Activated T-helper 17 cell treated with anti-CD3 and anti-CD28 coated beads, Interleukin-2, amount 50 U/mL, for 72 hours (primary cell): Measurements from ENCODE around the gene RPS25. TPM values are rescaled to one million over a fixed set of nuclear protein-coding genes. Genes with fewer than 3 reads are reported as not detected.
"Not testable (repeated sequence)": the region's sequence is repeated elsewhere in the genome, so short reads cannot be mapped to it uniquely, and the experiment has no call there.

Source experiments
- ATAC-seq: fragments of 150-1000 bp; cut with Tn5 transposase; replicated peaks from 2 replicates; pipeline ENCODE4 v1.10.0; 2021; ENCODE audit warnings: mild to moderate bottlenecking, moderate library complexity
- H3K27ac Mint-ChIP-seq: one replicate; pipeline ENCODE4 v1.8.0; 2022; ENCODE audit warnings: mixed read lengths
- H3K27me3 Mint-ChIP-seq: one replicate; pipeline ENCODE4 v1.8.0; 2022; ENCODE audit warnings: mixed read lengths
- H3K36me3 Mint-ChIP-seq: one replicate; pipeline ENCODE4 v1.8.0; 2022; ENCODE audit warnings: low read depth, mild to moderate bottlenecking, mixed read lengths
- H3K4me1 Mint-ChIP-seq: one replicate; pipeline ENCODE4 v1.8.0; 2022; ENCODE audit warnings: mixed read lengths
- H3K4me3 Mint-ChIP-seq: one replicate; pipeline ENCODE4 v1.8.0; 2022; ENCODE audit warnings: mild to moderate bottlenecking, mixed read lengths
- H3K9me3 Mint-ChIP-seq: one replicate; pipeline ENCODE4 v1.8.0; 2022; ENCODE audit warnings: mixed read lengths
- total RNA-seq, 2 donors: library from RNA; stranded (reverse); gene quantifications; one replicate each; pipeline ENCODE4 v1.2.3, GENCODE V29; 2022

The RPS25 gene
- total RNA-seq, 2 donors from 2014 or later, result 1,597 to 2,232 TPM

DNA sequence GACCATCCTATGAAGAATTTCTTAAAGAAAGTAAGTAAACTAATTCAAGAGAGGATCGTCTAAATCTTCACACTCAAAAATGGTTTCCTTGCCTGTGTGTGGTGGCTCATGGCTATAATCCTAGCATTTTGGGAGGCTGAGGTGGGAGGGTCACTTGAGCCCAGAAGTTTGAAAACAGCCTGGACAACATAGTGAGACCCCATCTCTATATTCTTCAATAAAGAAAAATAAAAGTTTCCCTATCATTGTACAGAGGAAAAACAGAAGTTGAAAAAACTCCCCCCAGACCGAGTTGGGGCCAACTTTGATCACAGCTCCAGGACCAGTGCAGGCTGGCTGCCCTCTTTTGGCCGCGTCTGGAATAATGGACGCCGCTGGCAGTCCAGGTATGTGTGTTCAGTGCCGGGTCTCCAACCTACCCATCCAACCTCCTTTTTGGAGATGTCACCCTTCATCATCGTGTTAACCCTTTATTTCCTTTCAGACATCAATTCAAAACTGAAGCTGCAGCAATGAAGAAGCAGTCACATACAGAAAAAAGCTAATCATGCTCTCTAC is 3.0 kb downstream of the RPS25 start:
- Mint-ChIP-seq H3K36me3 (peaks cover 90% of the 10 kb centered on the region), H3K27me3 (no peaks in the 10 kb centered on the region), H3K4me3 (peak overlapping the region; percentile 91), H3K9me3 (no peaks in the 10 kb centered on the region), H3K27ac (peak overlapping the region; percentile 61), H3K4me1 (peaks cover 17% of the 10 kb centered on the region)
- no peak for ATAC-seq

GRCh38 chr11:119014209-119014924 is 3.8 kb downstream of the RPS25 start:
- peaks cover 13% of the 10 kb centered on the region for H3K4me1 Mint-ChIP-seq
- H3K36me3 Mint-ChIP-seq, result peaks cover 90% of the 10 kb centered on the region
- no peaks in the 10 kb centered on the region for H3K27me3 Mint-ChIP-seq
- ATAC-seq, result no peak
- peak overlapping the region; percentile 28 for H3K4me3 Mint-ChIP-seq
- H3K27ac Mint-ChIP-seq, result peak overlapping the region; percentile 33
- no peaks in the 10 kb centered on the region for H3K9me3 Mint-ChIP-seq

- peaks cover 13% of the 10 kb centered on the region for H3K4me1 Mint-ChIP-seq
- no peak for ATAC-seq
- H3K9me3 Mint-ChIP-seq, result no peaks in the 10 kb centered on the region
- no peaks in the 10 kb centered on the region for H3K27me3 Mint-ChIP-seq
- no peak overlapping the region for H3K4me3 Mint-ChIP-seq
- H3K36me3 Mint-ChIP-seq, result peaks cover 89% of the 10 kb centered on the region
- no peak overlapping the region for H3K27ac Mint-ChIP-seq
Measured at GRCh38 chr11:119012629-119013170, 5.4 kb downstream of the RPS25 start.

GRCh38 chr11:119011476-119012053 is 6.6 kb downstream of the RPS25 start:
- no peak for ATAC-seq
- H3K4me1 Mint-ChIP-seq, result peaks cover 13% of the 10 kb centered on the region
- H3K27ac Mint-ChIP-seq, result no peak overlapping the region
- H3K9me3 Mint-ChIP-seq, result no peaks in the 10 kb centered on the region
- peaks cover 89% of the 10 kb centered on the region for H3K36me3 Mint-ChIP-seq
- no peaks in the 10 kb centered on the region for H3K27me3 Mint-ChIP-seq
- H3K4me3 Mint-ChIP-seq, result no peak overlapping the region

GRCh38 chr11:119006656-119007055 is 11.5 kb downstream of the RPS25 start:
- Mint-ChIP-seq H3K27me3 (no peaks in the 10 kb centered on the region), H3K9me3 (no peaks in the 10 kb centered on the region), H3K27ac (no peak overlapping the region), H3K4me3 (no peak overlapping the region), H3K36me3 (peaks cover 91% of the 10 kb centered on the region), H3K4me1 (no peaks in the 10 kb centered on the region)
- ATAC-seq, result no peak

- Mint-ChIP-seq H3K4me1 (peaks cover 10% of the 10 kb centered on the region), H3K27ac (no peak overlapping the region), H3K36me3 (peaks cover 95% of the 10 kb centered on the region), H3K9me3 (no peaks in the 10 kb centered on the region), H3K4me3 (no peak overlapping the region), H3K27me3 (no peaks in the 10 kb centered on the region)
- no peak for ATAC-seq
Measured at GRCh38 chr11:119000906-119001305, 17.2 kb downstream of the RPS25 start.

DNA sequence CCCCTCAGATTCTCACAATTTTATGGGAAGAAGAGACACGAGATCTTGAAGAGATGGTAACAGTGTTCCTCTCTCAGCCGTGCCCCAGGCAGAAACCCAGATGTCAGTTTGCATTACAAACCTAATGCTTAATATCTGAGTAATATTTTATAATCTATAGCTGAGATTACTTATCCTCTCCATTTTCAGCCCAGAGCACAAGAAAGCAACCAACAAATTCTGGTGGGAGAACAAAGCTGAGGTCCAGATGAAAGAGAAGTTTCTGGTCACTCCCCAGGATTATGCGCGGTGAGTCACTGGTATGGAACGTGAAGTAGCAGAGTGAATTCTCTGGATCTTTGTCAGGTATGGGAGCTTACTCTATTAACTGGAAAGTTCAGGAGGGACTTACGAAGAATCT is 19.3 kb downstream of the RPS25 start:
- Mint-ChIP-seq H3K4me1 (peaks cover 10% of the 10 kb centered on the region), H3K9me3 (no peaks in the 10 kb centered on the region), H3K36me3 (peaks cover 77% of the 10 kb centered on the region), H3K27me3 (no peaks in the 10 kb centered on the region), H3K27ac (peak overlapping the region; percentile 85), H3K4me3 (peak overlapping the region; percentile 88)
- no peak for ATAC-seq

GRCh38 chr11:118998388-118998717 is 19.8 kb downstream of the RPS25 start:
- no peaks in the 10 kb centered on the region for H3K27me3 Mint-ChIP-seq
- peak overlapping the region; percentile 85 for H3K27ac Mint-ChIP-seq
- peaks cover 72% of the 10 kb centered on the region for H3K36me3 Mint-ChIP-seq
- peaks cover 10% of the 10 kb centered on the region for H3K4me1 Mint-ChIP-seq
- peak; percentile 0 for ATAC-seq
- no peaks in the 10 kb centered on the region for H3K9me3 Mint-ChIP-seq
- peak overlapping the region; percentile 88 for H3K4me3 Mint-ChIP-seq

GRCh38 chr11:118997627-118998387 is 20.3 kb downstream of the RPS25 start, which contains the start of gene CENATAC:
TSS of gene CENATAC (plus strand) at chr11:118998138. CDS start at chr11:118998198, 60 bp downstream.
- no peaks in the 10 kb centered on the region for H3K9me3 Mint-ChIP-seq
- H3K27ac Mint-ChIP-seq, result peak within 1 kb of the TSS; percentile 85
- peaks cover 10% of the 10 kb centered on the region for H3K4me1 Mint-ChIP-seq
- no peaks in the 10 kb centered on the region for H3K27me3 Mint-ChIP-seq
- peak; percentile 97 for ATAC-seq
- peak within 1 kb of the TSS; percentile 88 for H3K4me3 Mint-ChIP-seq
- peaks cover 67% of the 10 kb centered on the region for H3K36me3 Mint-ChIP-seq

GRCh38 chr11:118996926-118997626 is 21.1 kb downstream of the RPS25 start:
- no peaks in the 10 kb centered on the region for H3K27me3 Mint-ChIP-seq
- peak overlapping the region; percentile 88 for H3K4me3 Mint-ChIP-seq
- H3K9me3 Mint-ChIP-seq, result no peaks in the 10 kb centered on the region
- peak; percentile 31 for ATAC-seq
- peaks cover 59% of the 10 kb centered on the region for H3K36me3 Mint-ChIP-seq
- H3K4me1 Mint-ChIP-seq, result peaks cover 10% of the 10 kb centered on the region
- H3K27ac Mint-ChIP-seq, result peak overlapping the region; percentile 85

DNA sequence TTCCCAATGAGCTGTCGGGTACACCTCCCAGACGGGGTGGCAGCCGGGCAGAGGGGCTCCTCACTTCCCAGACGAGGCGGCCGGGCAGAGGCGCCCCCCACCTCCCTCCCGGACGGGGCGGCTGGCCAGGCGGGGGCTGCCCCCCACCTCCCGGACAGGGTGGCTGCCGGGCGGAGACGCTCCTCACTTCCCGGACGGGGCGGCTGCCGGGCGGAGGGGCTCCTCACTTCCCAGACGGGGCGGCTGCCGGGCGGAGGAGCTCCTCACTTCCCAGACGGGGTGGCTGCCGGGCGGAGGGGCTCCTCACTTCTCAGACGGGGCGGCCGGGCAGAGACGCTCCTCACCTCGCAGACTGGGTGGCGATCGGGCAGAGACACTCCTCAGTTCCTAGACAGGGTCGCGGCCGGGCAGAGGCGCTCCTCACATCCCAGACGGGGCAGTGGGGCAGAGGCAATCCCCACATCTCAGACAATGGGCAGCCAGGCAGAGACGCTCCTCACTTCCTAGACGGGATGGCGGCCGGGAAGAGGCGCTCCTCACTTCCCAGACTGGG is 26.6 kb downstream of the RPS25 start:
- H3K9me3 Mint-ChIP-seq, H3K4me3 Mint-ChIP-seq, H3K27me3 Mint-ChIP-seq, ATAC-seq, H3K36me3 Mint-ChIP-seq, H3K27ac Mint-ChIP-seq, H3K4me1 Mint-ChIP-seq: not testable (repeated sequence)

GRCh38 chr11:118988280-118988679 is 29.9 kb downstream of the RPS25 start:
- no peaks in the 10 kb centered on the region for H3K4me1 Mint-ChIP-seq
- no peak for ATAC-seq
- H3K36me3 Mint-ChIP-seq, result no peaks in the 10 kb centered on the region
- H3K27me3 Mint-ChIP-seq, result no peaks in the 10 kb centered on the region
- H3K9me3 Mint-ChIP-seq, result no peaks in the 10 kb centered on the region
- no peak overlapping the region for H3K4me3 Mint-ChIP-seq
- H3K27ac Mint-ChIP-seq, result peak overlapping the region; percentile 6

- Mint-ChIP-seq H3K9me3 (no peaks in the 10 kb centered on the region), H3K4me3 (no peak overlapping the region), H3K27me3 (no peaks in the 10 kb centered on the region), H3K4me1 (no peaks in the 10 kb centered on the region), H3K27ac (no peak overlapping the region), H3K36me3 (no peaks in the 10 kb centered on the region)
- no peak for ATAC-seq
Measured at GRCh38 chr11:118984825-118985224, 33.3 kb downstream of the RPS25 start.

- H3K4me1 Mint-ChIP-seq, H3K27me3 Mint-ChIP-seq, ATAC-seq, H3K36me3 Mint-ChIP-seq, H3K27ac Mint-ChIP-seq, H3K9me3 Mint-ChIP-seq, H3K4me3 Mint-ChIP-seq: not testable (repeated sequence)
Measured at GRCh38 chr11:118984337-118984736, 33.8 kb downstream of the RPS25 start.
